Measurements from ENCODE around the gene FBLN5.
"Not testable (repeated sequence)": the region's sequence is repeated elsewhere in the genome, so short reads cannot be mapped to it uniquely, and the experiment has no call there.

Gene FBLN5

DNA sequence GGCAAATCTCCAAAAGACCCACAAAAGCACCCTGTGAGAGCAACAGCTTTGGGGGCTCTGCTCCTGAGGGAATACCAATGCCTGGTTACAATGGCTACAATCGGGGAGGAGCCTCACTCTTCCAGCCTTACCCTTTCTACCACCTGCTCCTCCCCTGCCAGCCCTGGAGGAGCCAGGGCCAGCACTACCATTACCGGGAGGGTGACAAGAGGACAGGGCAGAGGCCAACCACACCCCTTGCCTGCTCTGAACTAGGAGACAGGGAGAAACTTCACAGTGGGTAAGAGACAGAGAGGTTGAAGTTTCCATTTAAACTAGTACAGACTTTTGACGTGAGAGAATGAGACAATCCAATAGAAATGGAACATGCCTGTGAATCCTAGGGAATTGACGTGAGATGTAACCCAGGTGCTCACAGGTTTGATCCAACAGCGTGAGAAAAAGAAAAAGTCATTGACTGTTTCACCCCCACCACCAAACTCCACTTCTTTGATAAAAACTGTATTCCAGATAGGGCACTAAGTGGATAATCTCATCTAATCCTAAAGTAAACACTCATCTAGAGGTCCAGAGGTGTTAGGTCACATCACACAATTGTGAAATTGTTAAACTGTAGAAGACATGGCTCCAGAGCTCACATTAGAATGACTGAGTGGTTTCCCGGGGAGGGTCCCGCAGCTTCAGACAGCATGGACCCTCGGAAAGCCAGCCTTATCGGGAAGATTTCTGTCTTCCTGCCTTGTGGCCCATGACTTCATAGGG lies 71.8 kb downstream of the FBLN5 start:
- H3K4me3 ChIP-seq (replicated peaks; ENCODE audit: low read depth, low read length): no peak overlapping the region
- no peak for TF ChIP-seq CTCF (IDR thresholded peaks at IDR 0.05; ENCODE audit: low read depth, low read length, missing control alignments)
- no peak for DNase-seq (ENCODE audit: extremely low read depth, low read depth)

DNA sequence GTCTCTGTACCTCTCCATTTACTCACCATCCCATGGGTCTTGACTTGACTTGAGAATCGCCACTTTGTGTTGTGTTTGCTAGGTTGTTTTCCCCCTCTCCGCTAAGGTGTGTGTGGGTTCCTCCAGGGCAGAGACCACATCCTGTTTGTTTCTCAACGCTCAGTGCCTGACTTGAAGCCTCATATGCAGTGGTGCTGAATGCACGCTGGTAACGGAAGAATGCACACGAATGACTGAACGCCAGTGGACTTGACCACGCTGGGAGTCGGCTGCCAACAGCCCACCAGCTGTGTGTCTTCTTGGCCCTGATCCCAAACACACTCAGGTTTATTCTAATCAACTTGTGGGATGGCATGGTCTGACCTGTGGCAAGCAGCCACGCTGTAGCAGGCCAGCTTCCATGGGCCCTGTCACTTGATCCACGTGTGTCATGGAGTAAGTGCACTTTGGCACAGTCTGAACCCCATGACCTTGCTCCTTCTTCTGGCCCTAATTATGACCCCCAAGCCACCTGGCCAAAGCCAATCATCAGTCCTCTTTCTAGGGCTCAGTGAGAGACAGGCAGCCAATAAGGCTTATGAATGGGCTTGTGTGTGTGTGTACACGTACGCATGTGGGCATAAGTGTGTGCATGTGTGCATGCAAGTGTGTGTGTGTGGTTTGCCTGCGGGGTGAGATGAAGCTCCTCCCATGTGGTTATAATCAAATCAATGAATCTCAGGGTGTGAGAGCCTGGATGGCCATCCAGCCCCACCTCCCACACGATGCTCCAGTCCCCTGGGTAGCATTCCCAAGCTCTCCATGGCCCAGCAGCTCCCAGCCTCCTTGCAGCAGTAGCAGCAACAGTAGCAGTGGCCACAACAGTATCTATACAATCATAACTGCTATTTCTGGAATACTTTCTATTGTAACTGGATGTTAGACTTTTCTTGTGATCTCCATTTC lies 73.8 kb downstream of the FBLN5 start:
- H3K4me3 ChIP-seq (replicated peaks; ENCODE audit: low read depth, low read length): no peak overlapping the region
- no peak for TF ChIP-seq CTCF (IDR thresholded peaks at IDR 0.05; ENCODE audit: low read depth, low read length, missing control alignments)
- DNase-seq (ENCODE audit: extremely low read depth, low read depth): no peak

GRCh38 chr14:91872517-91873470 lies 74.7 kb downstream of the FBLN5 start:
- no peak overlapping the region for H3K4me3 ChIP-seq (replicated peaks; ENCODE audit: low read depth, low read length)
- no peak for TF ChIP-seq CTCF (IDR thresholded peaks at IDR 0.05; ENCODE audit: low read depth, low read length, missing control alignments)
- no peak for DNase-seq (ENCODE audit: extremely low read depth, low read depth)

GRCh38 chr14:91872011-91872501 lies 75.4 kb downstream of the FBLN5 start:
- no peak for DNase-seq (ENCODE audit: extremely low read depth, low read depth)
- TF ChIP-seq CTCF (IDR thresholded peaks at IDR 0.05; ENCODE audit: low read depth, low read length, missing control alignments): no peak
- H3K4me3 ChIP-seq (replicated peaks; ENCODE audit: low read depth, low read length): no peak overlapping the region

GRCh38 chr14:91871401-91871800 lies 76.1 kb downstream of the FBLN5 start:
- DNase-seq (ENCODE audit: extremely low read depth, low read depth); H3K4me3 ChIP-seq (replicated peaks; ENCODE audit: low read depth, low read length): not testable (repeated sequence)

- no peak for TF ChIP-seq CTCF (IDR thresholded peaks at IDR 0.05; ENCODE audit: low read depth, low read length, missing control alignments)
- no peak for DNase-seq (ENCODE audit: extremely low read depth, low read depth)
- no peak overlapping the region for H3K4me3 ChIP-seq (replicated peaks; ENCODE audit: low read depth, low read length)
These were observed 76.6 kb downstream of the FBLN5 start for GRCh38 chr14:91870890-91871289.
